WTC11 (cell line): Measurements from ENCODE around the gene ACOT2. TPM values are rescaled to one million over a fixed set of nuclear protein-coding genes. Genes with fewer than 3 reads are reported as not detected.
A peak's percentile ranks its signal among the peaks of the same experiment; 100 is the strongest.
"Not testable (repeated sequence)": the region's sequence is repeated elsewhere in the genome, so short reads cannot be mapped to it uniquely, and the experiment has no call there.

Experiments
- ATAC-seq: fragments of 200-7000 bp; cut with Tn5 transposase; 2 replicates; pipeline ENCODE4 v1.10.0; 2021; ENCODE audit warnings: mild to moderate bottlenecking, moderate library complexity
- CTCF ChIA-PET: fragments of 300-600 bp; sonication (Branson Sonifier 250); formaldehyde crosslinking; loops from one replicate; lab custom pipeline; 2021; ENCODE audit warnings: antibody characterized with exemption; lab: Charles Lee
- POLR2A ChIA-PET: fragments of 350-600 bp; sonication (Branson Sonifier 250); formaldehyde crosslinking; loops from one replicate; lab custom pipeline; 2021; ENCODE audit warnings: antibody characterized with exemption; lab: Charles Lee
- DNase-seq: peaks from one replicate; pipeline ENCODE4 v3.0.0; 2021; ENCODE audit warnings: low spot score
- H3K27ac Mint-ChIP-seq: 2 replicates; pipeline ENCODE4 v1.8.0; 2021; ENCODE audit warnings: mixed read lengths
- H3K27me3 Mint-ChIP-seq: 2 replicates; pipeline ENCODE4 v1.8.0; 2021; ENCODE audit warnings: low read depth, mild to moderate bottlenecking, moderate library complexity, mixed read lengths
- H3K36me3 Mint-ChIP-seq: 2 replicates; pipeline ENCODE4 v1.8.0; 2021; ENCODE audit warnings: mixed read lengths
- H3K4me1 Mint-ChIP-seq: 2 replicates; pipeline ENCODE4 v1.8.0; 2022; ENCODE audit warnings: mixed read lengths
- H3K4me3 Mint-ChIP-seq: 2 replicates; pipeline ENCODE4 v1.8.0; 2021; ENCODE audit warnings: mild to moderate bottlenecking, moderate library complexity, mixed read lengths
- H3K9me3 Mint-ChIP-seq: 2 replicates; pipeline ENCODE4 v1.8.0; 2021; ENCODE audit warnings: mixed read lengths
- ELF4 ChIP-seq: sonication (generic); formaldehyde crosslinking; IDR thresholded peaks from 2 replicates; pipeline ENCODE4 v1.8.1; 2022; ENCODE audit warnings: low read depth, mild to moderate bottlenecking, moderate library complexity, missing genetic modification reagents
- GABPB1 ChIP-seq: sonication (generic); formaldehyde crosslinking; IDR thresholded peaks from 2 replicates; pipeline ENCODE4 v1.8.1; 2023; ENCODE audit warnings: mild to moderate bottlenecking, missing genetic modification reagents
- JUN ChIP-seq: sonication (generic); formaldehyde crosslinking; IDR thresholded peaks from 2 replicates; pipeline ENCODE4 v1.8.0; 2023; ENCODE audit warnings: mild to moderate bottlenecking, missing genetic modification reagents
- NFE2L1 ChIP-seq: sonication (generic); formaldehyde crosslinking; IDR thresholded peaks from 2 replicates; pipeline ENCODE4 v1.8.1; 2023; ENCODE audit warnings: missing genetic modification reagents
- NFYB ChIP-seq: sonication (generic); formaldehyde crosslinking; conservative IDR thresholded peaks from 2 replicates; pipeline ENCODE4 v1.8.0; 2022; ENCODE audit warnings: low read depth, missing genetic modification reagents
- NR3C1 ChIP-seq: sonication (generic); formaldehyde crosslinking; conservative IDR thresholded peaks from 2 replicates; pipeline ENCODE4 v1.8.1; 2023; ENCODE audit warnings: low read depth, mild to moderate bottlenecking, missing genetic modification reagents
- SMAD4 ChIP-seq: sonication (generic); formaldehyde crosslinking; IDR thresholded peaks from 2 replicates; pipeline ENCODE4 v1.8.0; 2022; ENCODE audit warnings: mild to moderate bottlenecking, missing genetic modification reagents
- TEAD4 ChIP-seq: sonication (generic); formaldehyde crosslinking; IDR thresholded peaks from 2 replicates; pipeline ENCODE4 v1.8.0; 2022; ENCODE audit warnings: mild to moderate bottlenecking, missing genetic modification reagents
- TP53 ChIP-seq: sonication (generic); formaldehyde crosslinking; IDR thresholded peaks from 2 replicates; pipeline ENCODE4 v1.8.1; 2023; ENCODE audit warnings: mild to moderate bottlenecking, missing genetic modification reagents
- ZNF138 ChIP-seq: sonication (generic); formaldehyde crosslinking; conservative IDR thresholded peaks from 2 replicates; pipeline ENCODE4 v1.8.1; 2022; ENCODE audit warnings: mild to moderate bottlenecking, moderate library complexity, missing genetic modification reagents
- total RNA-seq: library from RNA; stranded (reverse); gene quantifications from 3 replicates; pipeline ENCODE4 v1.2.3, GENCODE V29; 2021
- TF ChIP-seq, protein P1 (sequence below): sonication (generic); formaldehyde crosslinking; conservative IDR thresholded peaks from 2 replicates; pipeline ENCODE4 v1.8.1; 2023; ENCODE audit warnings: mild to moderate bottlenecking, low read depth, missing genetic modification reagents, moderate library complexity
- TF ChIP-seq, protein P2 (sequence below): fragments of 200-600 bp; IDR thresholded peaks from 2 replicates; pipeline ENCODE4 v1.8.0; 2022; ENCODE audit warnings: antibody characterized with exemption

ACOT2 gene
- total RNA-seq, 1 experiment from 2014 or later = 13.7 TPM

DNA sequence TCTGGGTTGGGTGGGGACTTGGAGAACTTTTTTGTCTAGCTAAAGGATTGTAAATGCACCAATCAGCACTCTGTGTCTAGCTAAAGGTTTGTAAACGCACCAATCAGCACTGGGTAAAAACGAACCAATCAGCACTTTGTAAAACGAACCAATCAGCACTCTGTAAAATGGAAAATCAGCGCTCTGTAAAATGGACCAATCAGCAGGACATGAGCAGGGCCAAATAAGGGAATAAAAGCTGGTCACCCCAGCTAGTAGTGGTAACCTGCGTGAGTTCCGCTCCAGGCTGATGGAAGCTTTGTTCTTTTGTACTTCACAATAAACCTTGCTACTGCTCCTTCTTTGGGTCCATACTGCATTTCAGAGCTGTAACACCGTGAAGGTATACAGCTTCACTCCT is 1.7 kb upstream of the ACOT2 start:
- peaks cover 17% of the 10 kb centered on the region for H3K9me3 Mint-ChIP-seq
- TF ChIP-seq NR3C1 (CRISPR knock-in tag) (no peak), NFYB (CRISPR knock-in tag) (0 out of 2 replicates have a peak, but pooled peaks have one; percentile 30), NFE2L1 (CRISPR knock-in tag) (no peak)
- TF ChIP-seq, all 79 proteins: peak for 1
- ATAC-seq (no peak), DNase-seq (no peak)
- Mint-ChIP-seq H3K4me1 (peaks cover 30% of the 10 kb centered on the region), H3K36me3 (peaks cover 32% of the 10 kb centered on the region), H3K27me3 (peaks cover 13% of the 10 kb centered on the region), H3K27ac (0 out of 2 replicates have a peak overlapping the region, but pooled peaks have one; percentile 38), H3K4me3 (no peak overlapping the region)
- ChIA-PET POLR2A (no interaction called here), CTCF (no interaction called here)

DNA sequence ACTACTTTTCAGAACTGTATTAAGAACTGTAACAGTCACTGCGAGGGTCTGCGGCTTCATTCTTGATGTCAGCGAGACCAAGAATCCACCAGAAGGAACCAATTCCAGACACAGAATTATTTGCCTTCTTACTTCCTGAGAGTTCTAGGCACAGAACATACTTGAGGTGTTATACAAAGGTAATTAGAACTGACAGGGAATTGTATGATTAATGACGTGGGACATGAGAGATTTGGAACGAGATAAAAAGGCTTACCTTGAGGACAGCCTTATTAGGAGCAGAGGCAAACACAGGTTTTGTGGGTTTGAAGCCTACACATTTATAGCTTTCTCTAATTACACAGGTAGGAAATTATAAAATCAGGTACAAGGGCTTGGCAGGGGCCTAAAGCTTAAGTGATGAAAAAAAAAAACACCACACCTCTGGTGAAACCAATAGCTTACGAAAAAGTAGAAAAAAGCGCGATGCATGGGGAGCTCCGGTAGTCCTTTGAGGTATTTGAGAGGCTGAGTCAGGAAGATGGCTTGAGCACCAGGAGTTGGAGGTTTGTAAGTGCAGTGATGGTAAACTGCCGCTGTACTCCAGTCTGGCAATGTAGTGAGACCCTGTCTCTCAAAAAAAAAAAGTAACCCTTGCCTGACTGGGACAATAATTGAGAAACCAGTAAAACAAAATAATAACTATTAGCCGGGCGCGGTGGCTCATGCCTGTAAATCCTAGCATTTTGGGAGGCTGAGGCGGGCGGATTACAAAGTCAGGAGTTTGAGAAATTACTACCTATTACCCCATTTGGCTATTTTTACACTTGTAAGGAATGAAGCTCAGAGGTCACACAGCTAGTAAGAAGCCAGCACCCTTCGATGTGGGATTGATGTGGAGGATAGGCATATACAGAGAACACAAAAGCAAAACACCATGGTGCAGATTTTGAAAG is 795 bp upstream of the ACOT2 start:
- Mint-ChIP-seq H3K9me3 (peaks cover 8% of the 10 kb centered on the region), H3K4me1 (peaks cover 30% of the 10 kb centered on the region), H3K27me3 (peaks cover 13% of the 10 kb centered on the region), H3K36me3 (peaks cover 26% of the 10 kb centered on the region)
- POLR2A ChIA-PET = interaction anchor here (0.6 to 2.6 kb wide), 6 partner anchors 62 to 342 kb away, joined by 3 to 12 read pairs (median 4); partner anchors contain the start of genes NUMB and RIOX1
- no peak for TF ChIP-seq GABPB1 (CRISPR knock-in tag)
- no peak for TF ChIP-seq SMAD4 (CRISPR knock-in tag)
- no peak for TF ChIP-seq ZNF138 (CRISPR knock-in tag)
- no peak for TF ChIP-seq TEAD4 (CRISPR knock-in tag)
- TF ChIP-seq TP53 (CRISPR knock-in tag) = no peak
- TF ChIP-seq ELF4 (CRISPR knock-in tag) = no peak
- TF ChIP-seq JUN (CRISPR knock-in tag) = no peak
- TF ChIP-seq, protein P1, sequence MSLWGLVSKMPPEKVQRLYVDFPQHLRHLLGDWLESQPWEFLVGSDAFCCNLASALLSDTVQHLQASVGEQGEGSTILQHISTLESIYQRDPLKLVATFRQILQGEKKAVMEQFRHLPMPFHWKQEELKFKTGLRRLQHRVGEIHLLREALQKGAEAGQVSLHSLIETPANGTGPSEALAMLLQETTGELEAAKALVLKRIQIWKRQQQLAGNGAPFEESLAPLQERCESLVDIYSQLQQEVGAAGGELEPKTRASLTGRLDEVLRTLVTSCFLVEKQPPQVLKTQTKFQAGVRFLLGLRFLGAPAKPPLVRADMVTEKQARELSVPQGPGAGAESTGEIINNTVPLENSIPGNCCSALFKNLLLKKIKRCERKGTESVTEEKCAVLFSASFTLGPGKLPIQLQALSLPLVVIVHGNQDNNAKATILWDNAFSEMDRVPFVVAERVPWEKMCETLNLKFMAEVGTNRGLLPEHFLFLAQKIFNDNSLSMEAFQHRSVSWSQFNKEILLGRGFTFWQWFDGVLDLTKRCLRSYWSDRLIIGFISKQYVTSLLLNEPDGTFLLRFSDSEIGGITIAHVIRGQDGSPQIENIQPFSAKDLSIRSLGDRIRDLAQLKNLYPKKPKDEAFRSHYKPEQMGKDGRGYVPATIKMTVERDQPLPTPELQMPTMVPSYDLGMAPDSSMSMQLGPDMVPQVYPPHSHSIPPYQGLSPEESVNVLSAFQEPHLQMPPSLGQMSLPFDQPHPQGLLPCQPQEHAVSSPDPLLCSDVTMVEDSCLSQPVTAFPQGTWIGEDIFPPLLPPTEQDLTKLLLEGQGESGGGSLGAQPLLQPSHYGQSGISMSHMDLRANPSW (CRISPR knock-in tag) = no peak
- TF ChIP-seq, all 79 proteins: peak for 0
- CTCF ChIA-PET = interaction anchor here (0.5 to 4.5 kb wide), 13 partner anchors 10 to 480 kb away, joined by 3 to 79 read pairs (median 4); partner anchors contain the start of gene ACOT6
- no peak for DNase-seq
- H3K4me3 Mint-ChIP-seq = peak overlapping the region; percentile 78
- H3K27ac Mint-ChIP-seq = peak overlapping the region; percentile 38; the same call in 1 of the 2 replicates
- no peak for ATAC-seq

DNA sequence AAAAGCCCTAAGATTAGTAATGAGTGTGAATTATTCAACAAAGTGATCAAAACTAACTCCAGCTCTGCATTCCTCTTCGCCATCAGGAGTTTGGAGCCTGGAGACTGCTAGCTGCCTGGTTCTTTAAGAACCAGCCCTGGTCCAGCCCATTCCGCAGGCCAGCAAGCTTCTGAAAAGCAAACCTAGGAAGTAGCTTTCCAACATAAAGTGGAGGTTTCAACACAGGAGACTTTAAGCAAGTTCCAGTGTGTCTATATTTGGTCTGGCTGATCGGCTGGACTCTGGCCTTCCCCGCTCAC is 178 bp upstream of the ACOT2 start:
- not testable (repeated sequence) for DNase-seq, H3K9me3 Mint-ChIP-seq, ATAC-seq
- ChIA-PET POLR2A (interaction anchor here (0.6 to 2.6 kb wide), 6 partner anchors 61 to 341 kb away, joined by 3 to 12 read pairs (median 4); partner anchors contain the start of genes NUMB and RIOX1), CTCF (interaction anchor here (0.5 to 4.5 kb wide), 14 partner anchors 9 to 722 kb away, joined by 3 to 79 read pairs (median 4); partner anchors contain the start of gene ACOT6)
- Mint-ChIP-seq H3K27me3 (peaks cover 13% of the 10 kb centered on the region), H3K4me1 (peaks cover 30% of the 10 kb centered on the region), H3K4me3 (peak overlapping the region; percentile 78), H3K36me3 (peaks cover 24% of the 10 kb centered on the region), H3K27ac (peak overlapping the region; percentile 66; the same call in 1 of the 2 replicates)

DNA sequence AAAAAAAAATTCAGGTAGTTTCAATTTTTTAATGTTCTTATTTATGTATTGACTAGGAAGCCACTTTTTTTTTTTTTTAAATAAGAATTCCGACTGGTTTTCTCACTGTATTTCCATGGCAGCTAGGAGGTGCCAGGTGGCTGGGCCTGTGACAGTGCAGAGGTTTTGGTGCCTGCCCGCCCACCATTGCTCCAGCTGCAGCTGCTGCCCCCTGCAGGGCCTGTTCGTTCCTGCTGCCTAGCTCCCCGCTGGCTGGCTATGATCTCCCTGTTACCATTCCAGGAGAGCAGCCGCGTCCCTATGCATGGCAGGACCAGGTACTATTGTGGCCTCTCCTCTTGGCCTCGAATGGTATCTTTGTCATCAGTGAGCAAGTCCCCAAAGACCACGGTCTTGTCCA is 1.9 kb downstream of the ACOT2 start:
- ChIA-PET CTCF (interaction anchor here (0.5 to 4.5 kb wide), 29 partner anchors 16 to 687 kb away, joined by 3 to 79 read pairs (median 4); partner anchors contain the start of genes ACOT6 and RIOX1), POLR2A (interaction anchor here (0.7 to 2.6 kb wide), 5 partner anchors 33 to 541 kb away, joined by 3 to 12 read pairs (median 4); partner anchors contain the start of genes ACOT6 and RIOX1)
- not testable (repeated sequence) for H3K4me3 Mint-ChIP-seq, H3K27ac Mint-ChIP-seq, H3K9me3 Mint-ChIP-seq
- H3K27me3 Mint-ChIP-seq = peaks cover 13% of the 10 kb centered on the region
- peak; percentile 75 for ATAC-seq
- H3K36me3 Mint-ChIP-seq = peaks cover 24% of the 10 kb centered on the region
- H3K4me1 Mint-ChIP-seq = peaks cover 30% of the 10 kb centered on the region
- DNase-seq = peak; percentile 83
- TF ChIP-seq, protein P2, sequence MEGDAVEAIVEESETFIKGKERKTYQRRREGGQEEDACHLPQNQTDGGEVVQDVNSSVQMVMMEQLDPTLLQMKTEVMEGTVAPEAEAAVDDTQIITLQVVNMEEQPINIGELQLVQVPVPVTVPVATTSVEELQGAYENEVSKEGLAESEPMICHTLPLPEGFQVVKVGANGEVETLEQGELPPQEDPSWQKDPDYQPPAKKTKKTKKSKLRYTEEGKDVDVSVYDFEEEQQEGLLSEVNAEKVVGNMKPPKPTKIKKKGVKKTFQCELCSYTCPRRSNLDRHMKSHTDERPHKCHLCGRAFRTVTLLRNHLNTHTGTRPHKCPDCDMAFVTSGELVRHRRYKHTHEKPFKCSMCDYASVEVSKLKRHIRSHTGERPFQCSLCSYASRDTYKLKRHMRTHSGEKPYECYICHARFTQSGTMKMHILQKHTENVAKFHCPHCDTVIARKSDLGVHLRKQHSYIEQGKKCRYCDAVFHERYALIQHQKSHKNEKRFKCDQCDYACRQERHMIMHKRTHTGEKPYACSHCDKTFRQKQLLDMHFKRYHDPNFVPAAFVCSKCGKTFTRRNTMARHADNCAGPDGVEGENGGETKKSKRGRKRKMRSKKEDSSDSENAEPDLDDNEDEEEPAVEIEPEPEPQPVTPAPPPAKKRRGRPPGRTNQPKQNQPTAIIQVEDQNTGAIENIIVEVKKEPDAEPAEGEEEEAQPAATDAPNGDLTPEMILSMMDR = peak; percentile 43; the same call in 1 of the 2 replicates

DNA sequence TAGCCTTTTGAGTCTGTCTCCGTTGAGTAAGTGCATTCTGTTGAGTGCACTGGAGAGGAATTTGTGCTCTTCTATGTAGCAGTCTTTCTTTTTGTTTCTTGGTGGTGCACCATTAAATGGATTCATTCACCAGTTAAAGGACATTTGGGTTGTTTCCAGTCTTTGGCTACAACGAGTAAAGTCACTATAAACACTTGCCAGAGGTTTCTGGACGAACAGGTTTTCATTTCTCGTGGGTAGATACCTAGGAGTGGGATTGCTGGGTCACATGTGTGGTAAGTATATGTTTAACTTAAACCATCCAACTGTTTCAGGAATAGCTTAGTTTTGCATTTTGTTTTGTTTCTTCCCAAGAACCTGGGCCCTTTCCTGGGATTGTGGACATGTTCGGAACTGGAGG is 4.0 kb downstream of the ACOT2 start:
- H3K27ac Mint-ChIP-seq, DNase-seq, H3K4me3 Mint-ChIP-seq, H3K27me3 Mint-ChIP-seq, ATAC-seq, POLR2A ChIA-PET, CTCF ChIA-PET, H3K9me3 Mint-ChIP-seq: not testable (repeated sequence)
- H3K4me1 Mint-ChIP-seq = peaks cover 24% of the 10 kb centered on the region
- H3K36me3 Mint-ChIP-seq = peaks cover 18% of the 10 kb centered on the region

DNA sequence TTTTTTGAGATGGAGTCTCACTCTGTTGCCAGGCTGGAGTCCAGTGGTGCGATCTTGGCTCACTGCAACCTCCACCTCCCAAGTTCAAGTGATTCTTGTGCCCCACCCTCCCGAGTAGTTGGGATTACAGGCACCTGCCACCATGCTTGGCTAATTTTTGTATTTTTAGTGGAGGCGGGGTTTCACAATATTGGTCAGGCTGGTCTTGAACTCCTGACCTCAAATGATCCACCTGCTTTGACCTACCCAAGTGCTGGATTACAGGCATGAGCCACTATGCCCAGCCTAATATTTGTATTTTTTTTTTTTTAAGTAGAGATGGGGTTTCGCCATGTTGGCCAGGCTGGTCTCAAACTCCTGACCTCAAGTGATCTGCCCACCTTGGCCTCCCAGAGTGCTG is 4.7 kb downstream of the ACOT2 start:
- CTCF ChIA-PET, ATAC-seq, POLR2A ChIA-PET, H3K4me3 Mint-ChIP-seq, H3K9me3 Mint-ChIP-seq, H3K27ac Mint-ChIP-seq, DNase-seq, H3K27me3 Mint-ChIP-seq: not testable (repeated sequence)
- Mint-ChIP-seq H3K36me3 (peaks cover 18% of the 10 kb centered on the region), H3K4me1 (peaks cover 16% of the 10 kb centered on the region)

DNA sequence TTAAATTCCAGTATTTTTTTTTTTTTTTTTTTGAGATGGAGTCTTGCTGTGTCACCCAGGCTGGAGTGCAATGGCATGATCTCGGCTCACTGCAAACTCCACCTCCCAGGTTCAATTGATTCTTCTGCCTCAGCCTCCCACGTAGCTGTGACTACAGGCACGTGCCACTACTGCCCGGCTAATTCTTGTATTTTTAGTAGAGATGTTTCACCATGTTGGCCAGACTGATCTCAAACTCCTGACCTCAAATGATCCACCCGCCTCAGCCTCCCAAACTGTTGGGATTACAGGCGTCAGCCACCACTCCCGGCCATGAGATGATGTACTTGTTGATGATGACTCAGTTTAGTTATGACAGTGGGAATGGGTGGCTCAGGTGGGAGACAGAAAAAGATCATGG is 5.2 kb downstream of the ACOT2 start:
- CTCF ChIA-PET, POLR2A ChIA-PET, H3K4me3 Mint-ChIP-seq, DNase-seq, H3K27ac Mint-ChIP-seq, H3K27me3 Mint-ChIP-seq, H3K9me3 Mint-ChIP-seq, ATAC-seq: not testable (repeated sequence)
- peaks cover 12% of the 10 kb centered on the region for H3K4me1 Mint-ChIP-seq
- peaks cover 18% of the 10 kb centered on the region for H3K36me3 Mint-ChIP-seq
